Choroid plexus epithelial cell (primary cell): ENCODE data around the gene NARF.
A peak's percentile ranks its signal among the peaks of the same experiment; 100 is the strongest.

Experiments used
- DNase-seq: peaks from one replicate; pipeline ENCODE4 v3.0.0-alpha.2; 2010; ENCODE audit warnings: low read depth
- H3K4me3 ChIP-seq: 2 replicates; pipeline ENCODE4 v1.5.1; 2011; ENCODE audit warnings: low read depth, mild to moderate bottlenecking, control low read depth, low read length, moderate library complexity
- CTCF ChIP-seq: conservative IDR thresholded peaks from 2 replicates; pipeline ENCODE4 v1.5.1; 2011; ENCODE audit warnings: low read depth, mild to moderate bottlenecking, control low read depth, inconsistent platforms, low read length, moderate library complexity

Gene NARF

GRCh38 chr17:82438401-82439193, 19.9 kb upstream of the NARF start:
- TF ChIP-seq CTCF = no peak
- DNase-seq = no peak
- H3K4me3 ChIP-seq = no peak overlapping the region

DNA sequence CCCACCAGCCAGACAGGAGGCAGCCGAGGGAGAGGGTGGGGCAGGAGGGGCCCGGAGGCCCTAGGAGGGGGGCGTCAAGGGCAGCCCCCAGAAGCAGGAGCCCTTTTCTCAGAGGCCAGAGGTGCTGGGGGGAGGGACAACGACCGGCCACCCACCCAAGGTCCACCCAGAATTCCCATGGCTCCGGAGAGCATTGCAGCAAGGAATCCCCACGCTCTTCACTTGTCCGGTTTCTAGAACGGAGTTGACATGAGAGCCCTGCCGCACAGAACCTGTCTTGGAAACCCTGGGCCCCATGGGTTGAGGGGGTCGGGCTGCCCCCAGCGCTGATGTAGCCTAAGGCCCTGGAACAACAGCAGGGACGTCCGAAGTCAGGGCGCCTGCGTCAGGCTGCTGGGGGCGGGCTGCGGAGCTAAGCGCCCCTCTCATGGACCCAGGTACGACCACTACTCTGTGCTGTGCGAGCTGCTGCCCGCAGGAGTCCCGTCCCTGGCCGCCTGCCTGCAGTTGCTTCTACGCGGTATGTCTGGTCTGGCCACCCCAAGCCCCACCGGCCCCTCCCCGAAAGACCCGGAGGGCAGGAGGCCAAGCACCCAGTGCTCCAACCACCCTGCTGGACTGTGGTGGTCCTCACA, 19.2 kb upstream of the NARF start:
- no peak for DNase-seq
- H3K4me3 ChIP-seq = no peak overlapping the region
- TF ChIP-seq CTCF = no peak

DNA sequence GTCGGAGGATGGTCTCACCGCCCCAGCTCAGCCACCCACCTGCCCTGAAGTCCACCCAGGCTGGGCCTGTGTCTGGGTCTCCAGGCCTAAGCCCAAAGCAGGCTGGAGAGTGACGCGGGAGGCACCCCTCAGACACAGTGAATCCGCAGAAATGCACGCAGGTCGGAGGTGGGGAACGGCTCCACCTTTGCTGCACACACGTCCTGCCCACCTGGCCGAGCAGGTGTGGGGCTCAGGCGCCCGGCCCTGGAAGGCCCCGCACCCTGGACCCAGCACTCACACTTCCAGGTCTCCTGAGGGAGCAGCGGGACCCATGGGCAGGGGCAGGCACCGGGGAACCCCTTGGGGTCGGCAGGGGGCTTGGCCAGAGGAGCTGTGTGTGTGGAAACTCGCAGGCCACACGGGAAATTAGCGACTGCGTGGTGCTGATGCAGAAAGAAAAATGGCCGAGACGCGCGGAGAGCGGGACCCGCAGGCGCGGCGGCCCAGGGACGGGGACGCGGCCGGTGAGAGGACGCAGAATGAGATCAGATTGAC, 18.6 kb upstream of the NARF start:
- DNase-seq = no peak
- TF ChIP-seq CTCF = no peak
- no peak overlapping the region for H3K4me3 ChIP-seq

GRCh38 chr17:82440469-82440981, 18.0 kb upstream of the NARF start:
- no peak for TF ChIP-seq CTCF
- DNase-seq = no peak
- no peak overlapping the region for H3K4me3 ChIP-seq

- H3K4me3 ChIP-seq = no peak overlapping the region
- DNase-seq = peak; percentile 57
- TF ChIP-seq CTCF = no peak
These were observed 17.4 kb upstream of the NARF start for GRCh38 chr17:82440991-82441627.

DNA sequence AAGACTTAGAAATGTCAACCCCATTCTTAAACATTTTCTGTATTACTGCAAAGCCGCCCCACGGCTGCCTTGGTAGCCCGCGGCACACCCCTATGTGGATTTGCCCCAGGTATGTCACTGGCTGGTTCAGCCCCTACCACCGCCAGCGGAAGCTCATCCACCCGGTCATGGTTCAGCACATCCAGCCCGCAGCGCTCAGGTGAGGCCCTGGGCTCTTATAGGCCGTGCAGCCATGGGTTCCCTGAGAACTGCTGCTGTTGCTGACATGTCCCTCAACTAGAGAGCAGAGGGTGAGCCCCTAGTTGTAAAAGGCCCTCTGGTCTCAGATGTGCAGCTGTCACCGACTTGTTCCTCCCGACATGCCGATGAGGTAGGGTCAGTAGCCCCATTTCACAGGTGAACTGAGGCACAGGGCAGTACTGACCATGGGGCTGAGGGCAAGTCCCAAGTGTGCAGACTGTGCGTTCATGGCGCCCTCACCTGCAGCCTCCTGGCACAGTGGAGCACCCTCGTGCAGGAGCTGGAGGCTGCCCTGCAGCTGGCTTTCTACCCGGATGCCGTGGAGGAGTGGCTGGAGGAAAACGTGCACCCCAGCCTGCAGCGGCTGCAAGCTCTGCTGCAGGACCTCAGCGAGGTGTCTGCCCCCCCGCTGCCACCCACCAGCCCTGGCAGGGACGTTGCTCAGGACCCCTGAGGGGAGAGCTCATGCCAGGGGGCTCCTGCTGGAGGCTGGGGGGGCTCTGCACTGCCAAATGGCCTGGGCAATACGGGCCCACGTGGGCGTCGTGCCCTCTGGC, 16.7 kb upstream of the NARF start:
- no peak for DNase-seq
- no peak for TF ChIP-seq CTCF
- H3K4me3 ChIP-seq = no peak overlapping the region
